ENCODE data around the gene NCOA7.
A peak's percentile ranks its signal among the peaks of the same experiment; 100 is the strongest.

NCOA7 gene

DNA sequence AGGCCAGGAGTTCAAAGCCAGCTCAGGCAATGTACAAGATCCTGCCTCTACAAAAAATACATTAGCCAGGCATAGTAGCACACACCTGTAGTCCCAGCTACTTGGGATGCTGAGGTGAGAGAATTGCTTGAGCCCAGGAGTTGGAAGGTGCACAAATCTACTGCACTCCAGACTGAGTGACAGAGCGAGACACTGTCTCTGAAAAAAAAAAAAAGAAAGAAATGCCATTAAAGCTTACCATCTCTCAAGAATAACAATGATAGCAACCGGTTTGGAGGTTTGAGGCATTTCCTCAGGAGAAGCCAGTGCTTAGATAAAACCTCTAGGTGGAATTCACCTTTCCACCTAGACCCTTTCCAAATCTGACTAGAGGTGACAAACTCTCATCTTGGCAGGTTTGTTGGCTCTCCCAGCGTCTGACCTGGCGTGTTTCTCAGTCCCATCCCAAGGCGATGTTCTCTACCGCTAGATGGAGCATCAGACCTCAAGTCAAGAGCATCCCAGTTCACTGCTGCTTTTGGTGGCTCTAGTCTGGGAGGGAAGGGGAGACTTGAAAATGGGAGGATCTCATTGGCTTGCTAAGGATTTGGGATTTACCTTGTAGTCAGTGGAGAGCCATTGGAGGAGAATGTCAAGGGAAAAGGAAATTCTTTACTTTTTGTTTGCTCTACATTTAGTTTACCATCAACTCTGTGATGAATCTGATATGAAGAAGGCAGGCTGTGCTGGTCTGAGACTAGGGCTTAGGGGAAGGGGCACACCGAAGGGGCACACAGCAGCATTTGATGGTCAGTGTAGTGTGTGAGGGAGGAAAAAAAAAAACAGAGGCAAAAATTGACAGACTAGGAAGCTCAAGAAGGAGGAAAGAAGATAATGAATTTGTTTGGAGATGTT is 67.9 kb downstream of the NCOA7 start:
- Mint-ChIP-seq H3K4me3 (no peak overlapping the region), H3K4me1 (ENCODE audit: low read depth) (peaks cover 1% of the 10 kb centered on the region), H3K9me3 (no peaks in the 10 kb centered on the region), H3K27ac (no peak overlapping the region), H3K27me3 (ENCODE audit: low read depth) (no peaks in the 10 kb centered on the region), H3K36me3 (ENCODE audit: low read depth) (peaks cover 13% of the 10 kb centered on the region)
- peak; percentile 12 for DNase-seq (ENCODE audit: low spot score)

DNA sequence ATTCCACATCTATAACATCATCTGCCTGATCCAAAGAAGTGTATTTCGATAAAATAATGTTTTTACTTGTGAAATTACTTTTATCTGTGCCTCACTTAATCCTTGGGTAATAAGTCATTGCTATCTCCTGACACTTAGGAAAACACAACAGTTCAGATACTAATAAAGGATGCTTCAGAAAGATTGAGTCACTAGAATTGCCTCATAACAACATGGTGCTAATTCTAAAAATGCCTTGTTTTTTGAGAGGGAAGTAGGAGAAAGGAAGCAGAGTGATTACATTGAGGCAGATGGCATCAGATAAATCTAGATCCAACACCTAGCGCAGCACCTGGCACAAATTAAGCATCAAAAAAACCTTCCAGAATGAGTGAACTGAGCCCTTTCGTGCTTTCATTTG is 69.0 kb downstream of the NCOA7 start:
- H3K27ac Mint-ChIP-seq = no peak overlapping the region
- no peak overlapping the region for H3K4me3 Mint-ChIP-seq
- H3K27me3 Mint-ChIP-seq (ENCODE audit: low read depth) = no peaks in the 10 kb centered on the region
- peaks cover 11% of the 10 kb centered on the region for H3K36me3 Mint-ChIP-seq (ENCODE audit: low read depth)
- DNase-seq (ENCODE audit: low spot score) = no peak
- H3K9me3 Mint-ChIP-seq = no peaks in the 10 kb centered on the region
- peaks cover 1% of the 10 kb centered on the region for H3K4me1 Mint-ChIP-seq (ENCODE audit: low read depth)

DNA sequence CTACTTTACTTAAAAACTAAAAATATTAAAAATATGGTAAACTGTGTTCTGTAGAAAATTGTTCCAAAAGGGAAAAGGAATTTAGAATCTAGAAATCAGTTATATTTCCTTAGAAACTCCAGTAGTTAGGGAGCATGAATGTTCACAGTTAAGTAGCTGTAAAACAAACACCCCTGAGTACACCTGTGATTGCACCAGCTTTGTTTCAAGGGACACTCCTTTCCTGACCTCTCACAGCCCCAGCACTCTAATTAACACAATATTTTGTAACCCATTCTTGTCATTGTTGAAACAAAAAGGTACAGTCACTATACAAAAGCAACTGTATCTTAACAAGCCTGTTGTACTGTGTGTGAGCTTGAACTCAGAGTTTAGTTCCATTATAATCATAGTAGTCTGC is 72.3 kb downstream of the NCOA7 start:
- Mint-ChIP-seq H3K27ac (no peak overlapping the region), H3K4me3 (no peak overlapping the region), H3K36me3 (ENCODE audit: low read depth) (peaks cover 2% of the 10 kb centered on the region), H3K4me1 (ENCODE audit: low read depth) (peaks cover 1% of the 10 kb centered on the region), H3K27me3 (ENCODE audit: low read depth) (no peaks in the 10 kb centered on the region), H3K9me3 (no peaks in the 10 kb centered on the region)
- DNase-seq (ENCODE audit: low spot score) = no peak

DNA sequence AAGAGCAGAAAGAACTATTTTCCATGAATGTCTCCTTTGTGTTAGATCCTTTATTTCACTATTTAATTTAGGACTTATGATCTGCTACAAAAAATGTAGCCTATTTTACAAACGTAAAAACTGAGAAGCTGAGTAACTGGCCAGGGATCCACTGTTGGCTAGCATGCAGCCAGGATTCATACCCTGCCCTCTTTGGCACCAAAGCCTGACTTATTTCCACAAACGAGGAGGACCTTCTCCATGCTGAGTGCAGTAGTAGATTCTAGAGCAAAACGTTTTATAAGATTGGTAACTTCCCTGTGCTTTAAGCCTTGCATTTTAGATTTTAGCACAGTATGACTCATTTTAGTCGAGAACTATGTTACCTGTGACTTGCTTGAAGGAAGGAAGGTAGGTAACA is 74.3 kb downstream of the NCOA7 start:
- Mint-ChIP-seq H3K27ac (no peak overlapping the region), H3K4me1 (ENCODE audit: low read depth) (no peaks in the 10 kb centered on the region), H3K36me3 (ENCODE audit: low read depth) (no peaks in the 10 kb centered on the region), H3K4me3 (no peak overlapping the region), H3K27me3 (ENCODE audit: low read depth) (no peaks in the 10 kb centered on the region), H3K9me3 (no peaks in the 10 kb centered on the region)
- DNase-seq (ENCODE audit: low spot score) = no peak

DNA sequence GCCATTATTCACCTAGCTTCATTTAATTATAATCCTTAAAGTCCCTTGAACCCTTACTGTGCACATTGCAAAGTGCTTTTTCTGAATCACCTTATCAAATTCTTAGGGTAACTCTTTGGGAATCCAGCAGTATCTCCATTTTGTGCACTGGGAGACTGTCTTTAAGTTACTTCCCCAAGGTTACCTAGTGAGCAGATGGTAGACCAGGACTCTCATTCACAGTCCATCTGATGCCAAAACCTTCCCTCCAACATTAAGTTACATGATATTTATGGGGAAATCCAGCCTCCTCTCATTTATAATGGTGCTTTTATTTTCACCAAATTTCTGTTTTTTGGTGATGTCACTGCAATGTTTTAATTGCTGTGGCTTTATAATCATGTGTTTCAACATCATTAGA is 75.7 kb downstream of the NCOA7 start:
- no peaks in the 10 kb centered on the region for H3K36me3 Mint-ChIP-seq (ENCODE audit: low read depth)
- DNase-seq (ENCODE audit: low spot score) = no peak
- H3K4me3 Mint-ChIP-seq = no peak overlapping the region
- no peaks in the 10 kb centered on the region for H3K4me1 Mint-ChIP-seq (ENCODE audit: low read depth)
- H3K27ac Mint-ChIP-seq = no peak overlapping the region
- H3K27me3 Mint-ChIP-seq (ENCODE audit: low read depth) = no peaks in the 10 kb centered on the region
- H3K9me3 Mint-ChIP-seq = no peaks in the 10 kb centered on the region

- Mint-ChIP-seq H3K36me3 (ENCODE audit: low read depth) (no peaks in the 10 kb centered on the region), H3K4me3 (no peak overlapping the region), H3K9me3 (no peaks in the 10 kb centered on the region), H3K27ac (no peak overlapping the region), H3K4me1 (ENCODE audit: low read depth) (peaks cover 5% of the 10 kb centered on the region), H3K27me3 (ENCODE audit: low read depth) (no peaks in the 10 kb centered on the region)
- DNase-seq (ENCODE audit: low spot score) = no peak
These were observed 76.8 kb downstream of the NCOA7 start for GRCh38 chr6:125867483-125867942.

- H3K4me3 Mint-ChIP-seq = no peak overlapping the region
- no peak overlapping the region for H3K27ac Mint-ChIP-seq
- no peak for DNase-seq (ENCODE audit: low spot score)
- no peaks in the 10 kb centered on the region for H3K27me3 Mint-ChIP-seq (ENCODE audit: low read depth)
- peaks cover 6% of the 10 kb centered on the region for H3K4me1 Mint-ChIP-seq (ENCODE audit: low read depth)
- H3K9me3 Mint-ChIP-seq = no peaks in the 10 kb centered on the region
- H3K36me3 Mint-ChIP-seq (ENCODE audit: low read depth) = no peaks in the 10 kb centered on the region
These were observed 77.5 kb downstream of the NCOA7 start for GRCh38 chr6:125868252-125868651.

DNA sequence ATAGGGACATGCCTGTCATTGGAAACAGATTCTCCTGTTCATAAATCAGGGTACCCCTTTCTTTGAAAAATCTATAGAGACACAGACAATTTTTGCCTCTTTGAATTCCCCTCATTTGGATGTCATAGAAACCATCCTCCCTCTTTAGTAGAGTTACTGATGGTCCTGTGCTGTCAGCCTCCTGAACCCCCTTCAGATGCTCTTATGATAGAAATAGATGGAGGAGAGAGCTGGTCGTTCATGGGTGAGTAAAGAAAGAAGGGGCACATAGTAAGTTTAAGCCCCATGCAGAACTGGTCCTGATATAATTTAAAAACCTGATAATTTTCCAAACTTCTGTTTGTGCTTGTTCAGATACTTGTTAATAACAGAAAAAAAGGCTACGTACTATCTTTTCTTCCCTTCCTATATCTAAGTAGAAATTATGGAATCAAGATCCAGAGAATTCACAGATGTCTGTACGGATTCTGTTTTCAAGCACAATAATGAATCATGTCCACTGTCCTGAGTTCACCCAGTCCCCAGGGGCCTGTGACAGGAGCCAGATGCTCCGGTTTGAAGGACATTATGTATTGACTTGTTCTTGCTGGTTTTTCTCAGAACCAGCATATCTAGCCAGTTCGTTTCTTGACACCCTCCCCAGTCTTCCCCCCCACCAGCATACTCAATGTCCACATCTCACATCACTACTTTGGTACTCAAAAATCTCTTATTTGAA is 78.1 kb downstream of the NCOA7 start:
- no peak overlapping the region for H3K27ac Mint-ChIP-seq
- peaks cover 6% of the 10 kb centered on the region for H3K4me1 Mint-ChIP-seq (ENCODE audit: low read depth)
- no peaks in the 10 kb centered on the region for H3K27me3 Mint-ChIP-seq (ENCODE audit: low read depth)
- H3K9me3 Mint-ChIP-seq = no peaks in the 10 kb centered on the region
- DNase-seq (ENCODE audit: low spot score) = no peak
- no peak overlapping the region for H3K4me3 Mint-ChIP-seq
- no peaks in the 10 kb centered on the region for H3K36me3 Mint-ChIP-seq (ENCODE audit: low read depth)

DNA sequence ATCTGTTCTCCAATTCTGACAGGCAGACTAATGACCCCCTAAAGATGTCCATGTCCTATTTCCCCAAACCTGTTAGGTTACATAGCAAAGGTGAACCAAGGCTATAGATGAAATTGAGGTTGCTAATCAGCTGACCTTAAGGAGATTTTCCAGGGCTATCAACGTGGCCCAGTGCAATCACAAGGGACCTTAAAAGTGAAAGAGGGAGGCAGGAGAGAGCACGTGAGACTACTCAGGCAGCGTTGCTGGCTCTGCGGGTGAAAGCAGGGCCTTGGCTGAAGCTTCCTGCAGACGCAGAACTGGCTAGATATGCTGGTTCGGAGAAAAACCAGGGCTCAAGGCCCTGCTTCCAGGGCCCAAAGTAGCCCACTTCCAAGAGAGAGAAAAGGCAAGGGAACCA is 78.7 kb downstream of the NCOA7 start:
- DNase-seq (ENCODE audit: low spot score) = no peak
- H3K27me3 Mint-ChIP-seq (ENCODE audit: low read depth) = no peaks in the 10 kb centered on the region
- no peak overlapping the region for H3K27ac Mint-ChIP-seq
- peaks cover 6% of the 10 kb centered on the region for H3K4me1 Mint-ChIP-seq (ENCODE audit: low read depth)
- H3K36me3 Mint-ChIP-seq (ENCODE audit: low read depth) = no peaks in the 10 kb centered on the region
- no peaks in the 10 kb centered on the region for H3K9me3 Mint-ChIP-seq
- H3K4me3 Mint-ChIP-seq = no peak overlapping the region

DNA sequence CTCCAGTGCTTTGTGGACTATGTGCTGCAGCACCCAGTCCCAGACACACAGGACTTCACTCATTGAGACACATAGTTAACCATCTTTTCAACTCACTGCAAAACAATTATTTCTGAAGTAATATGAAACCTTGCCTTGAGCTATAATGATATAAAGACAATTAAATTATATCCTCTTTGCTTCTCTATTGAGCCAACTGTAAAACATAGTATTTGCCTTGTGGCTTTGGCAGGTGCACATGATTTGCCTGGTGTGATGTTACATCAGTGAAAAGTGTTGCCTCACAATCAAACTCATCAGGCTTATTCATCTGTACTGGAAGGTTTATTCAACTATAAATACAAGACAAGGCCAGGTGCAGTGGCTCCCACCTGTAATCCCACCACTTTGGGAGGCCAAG is 80.6 kb downstream of the NCOA7 start:
- H3K27ac Mint-ChIP-seq = no peak overlapping the region
- H3K9me3 Mint-ChIP-seq = no peaks in the 10 kb centered on the region
- H3K36me3 Mint-ChIP-seq (ENCODE audit: low read depth) = peaks cover 7% of the 10 kb centered on the region
- H3K4me3 Mint-ChIP-seq = no peak overlapping the region
- H3K27me3 Mint-ChIP-seq (ENCODE audit: low read depth) = no peaks in the 10 kb centered on the region
- no peak for DNase-seq (ENCODE audit: low spot score)
- peaks cover 6% of the 10 kb centered on the region for H3K4me1 Mint-ChIP-seq (ENCODE audit: low read depth)

DNA sequence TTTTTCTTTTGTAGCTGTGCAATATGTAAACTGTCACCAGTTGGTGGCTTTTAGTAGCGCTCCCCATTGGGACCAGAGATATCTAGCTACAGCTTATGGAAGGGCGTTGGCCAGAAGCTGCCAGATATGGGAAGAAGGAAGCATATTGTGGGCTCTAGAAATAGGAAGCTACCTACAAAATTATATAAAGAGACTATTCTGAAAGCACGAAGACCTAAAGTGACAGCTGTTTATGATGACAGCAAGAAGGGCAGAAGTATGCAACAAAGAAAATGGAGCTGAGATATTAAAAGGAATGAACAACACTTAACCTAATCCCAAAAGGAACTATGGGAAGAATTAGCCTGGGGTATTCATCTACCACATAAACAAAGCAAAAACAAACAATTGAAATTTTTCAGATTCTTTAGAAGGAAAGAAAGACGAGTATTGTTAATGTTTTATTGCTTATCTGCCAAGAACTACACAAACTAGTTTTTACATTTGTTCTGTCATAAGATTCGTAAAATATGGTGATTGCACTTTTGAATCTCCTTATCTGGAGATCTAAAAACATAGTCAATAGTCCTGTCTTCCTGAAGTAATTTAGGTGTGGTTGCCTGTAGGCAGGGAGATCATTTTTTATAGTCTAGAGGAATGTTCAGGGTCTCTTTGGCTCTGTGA is 81.6 kb downstream of the NCOA7 start:
- H3K36me3 Mint-ChIP-seq (ENCODE audit: low read depth) = peaks cover 7% of the 10 kb centered on the region
- no peak for DNase-seq (ENCODE audit: low spot score)
- H3K4me3 Mint-ChIP-seq = no peak overlapping the region
- H3K4me1 Mint-ChIP-seq (ENCODE audit: low read depth) = peaks cover 6% of the 10 kb centered on the region
- H3K9me3 Mint-ChIP-seq = no peaks in the 10 kb centered on the region
- H3K27ac Mint-ChIP-seq = no peak overlapping the region
- no peaks in the 10 kb centered on the region for H3K27me3 Mint-ChIP-seq (ENCODE audit: low read depth)

GRCh38 chr6:125882243-125882642 is 91.5 kb downstream of the NCOA7 start:
- no peak overlapping the region for H3K27ac Mint-ChIP-seq
- DNase-seq (ENCODE audit: low spot score) = no peak
- no peaks in the 10 kb centered on the region for H3K27me3 Mint-ChIP-seq (ENCODE audit: low read depth)
- H3K9me3 Mint-ChIP-seq = no peaks in the 10 kb centered on the region
- no peaks in the 10 kb centered on the region for H3K4me1 Mint-ChIP-seq (ENCODE audit: low read depth)
- peaks cover 36% of the 10 kb centered on the region for H3K36me3 Mint-ChIP-seq (ENCODE audit: low read depth)
- H3K4me3 Mint-ChIP-seq = no peak overlapping the region

DNA sequence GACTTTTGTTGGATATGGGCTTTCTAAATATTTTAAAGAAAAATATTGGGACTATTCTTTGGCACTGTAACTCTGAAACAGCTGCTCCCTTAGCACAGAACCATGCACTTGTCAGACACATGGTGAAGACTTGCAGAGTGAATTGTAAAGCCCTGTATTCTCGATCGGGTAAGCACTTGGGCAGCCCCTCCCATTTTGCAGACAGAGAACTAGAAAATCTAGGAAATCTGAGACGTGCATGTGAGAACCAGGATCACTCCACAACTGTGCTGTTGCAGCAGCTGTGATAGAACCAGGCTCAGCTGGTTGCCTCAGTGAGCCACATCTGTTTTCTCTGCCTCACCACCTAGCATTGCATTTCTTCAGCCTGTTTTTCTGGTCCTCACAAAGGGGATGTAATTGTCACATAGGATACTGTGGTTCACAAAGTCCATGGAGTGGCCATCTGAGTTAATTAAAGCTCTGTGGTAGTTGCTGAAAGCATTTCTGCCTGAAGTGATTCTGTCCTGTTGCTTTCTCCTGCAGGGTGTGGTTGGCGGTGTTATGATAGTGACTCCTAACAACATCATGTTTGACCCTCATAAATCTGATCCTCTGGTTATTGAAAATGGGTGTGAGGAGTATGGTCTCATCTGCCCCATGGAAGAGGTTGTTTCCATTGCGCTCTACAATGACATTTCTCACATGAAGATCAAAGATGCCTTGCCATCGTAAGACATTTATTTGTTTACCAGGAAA is 94.0 kb downstream of the NCOA7 start:
- no peaks in the 10 kb centered on the region for H3K9me3 Mint-ChIP-seq
- H3K27me3 Mint-ChIP-seq (ENCODE audit: low read depth) = no peaks in the 10 kb centered on the region
- H3K36me3 Mint-ChIP-seq (ENCODE audit: low read depth) = peaks cover 37% of the 10 kb centered on the region
- no peak for DNase-seq (ENCODE audit: low spot score)
- H3K4me3 Mint-ChIP-seq = no peak overlapping the region
- H3K4me1 Mint-ChIP-seq (ENCODE audit: low read depth) = no peaks in the 10 kb centered on the region
- no peak overlapping the region for H3K27ac Mint-ChIP-seq

All from T-helper 2 cell treated with Interferon-gamma antibody and Interleukin-4, amounts not matched to agents 5 μg/mL and 100 μg/mL, for 36 hours (primary cell).